NCI-H146 (cell line): ENCODE measurements around the gene USP34.

Source experiments
- DNase-seq: peaks from one replicate; lab custom pipeline; 2025; lab: John Stamatoyannopoulos, UW

The USP34 gene

DNA sequence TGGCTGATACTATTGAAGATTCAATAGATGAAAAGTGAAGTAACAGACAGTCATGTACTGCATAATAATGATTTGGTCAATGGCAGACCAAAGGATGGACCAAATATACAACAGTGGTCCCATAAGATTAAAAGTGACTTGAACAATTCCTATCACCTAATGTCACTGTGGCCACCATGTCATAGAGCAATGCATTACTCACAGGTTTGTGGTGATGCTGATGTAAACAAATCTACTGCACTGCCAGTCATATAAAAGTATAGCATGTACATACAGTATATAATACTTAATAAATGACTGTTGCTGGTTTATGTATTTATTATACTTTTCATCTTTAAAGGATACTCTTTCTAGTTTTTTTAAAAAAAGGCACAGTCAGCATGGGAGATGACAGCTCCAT, 99.9 kb downstream of the USP34 start:
- no peak for DNase-seq

GRCh38 chr2:61368687-61369665, 101.9 kb downstream of the USP34 start:
- DNase-seq: no peak

DNA sequence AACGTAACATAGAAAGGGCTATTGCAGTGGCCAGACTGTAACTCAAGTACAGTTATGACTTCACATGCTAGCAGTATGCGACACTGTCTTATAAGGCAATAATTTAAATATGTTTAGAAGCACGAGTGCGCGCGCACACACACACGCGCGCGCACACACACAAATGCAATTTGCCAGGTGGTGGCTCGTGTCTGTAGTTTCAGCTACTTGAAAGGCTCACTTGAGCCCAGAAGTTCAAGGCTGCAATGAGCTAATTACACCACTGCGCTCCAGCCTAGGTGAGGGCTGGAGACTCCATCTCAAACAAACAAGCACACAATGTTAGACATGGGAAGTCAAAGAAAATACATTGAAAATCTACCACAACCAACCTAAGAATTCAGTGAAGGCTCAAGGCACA, 103.7 kb downstream of the USP34 start:
- no peak for DNase-seq

- DNase-seq: no peak
These were observed 107.3 kb downstream of the USP34 start for GRCh38 chr2:61363580-61363979.

DNA sequence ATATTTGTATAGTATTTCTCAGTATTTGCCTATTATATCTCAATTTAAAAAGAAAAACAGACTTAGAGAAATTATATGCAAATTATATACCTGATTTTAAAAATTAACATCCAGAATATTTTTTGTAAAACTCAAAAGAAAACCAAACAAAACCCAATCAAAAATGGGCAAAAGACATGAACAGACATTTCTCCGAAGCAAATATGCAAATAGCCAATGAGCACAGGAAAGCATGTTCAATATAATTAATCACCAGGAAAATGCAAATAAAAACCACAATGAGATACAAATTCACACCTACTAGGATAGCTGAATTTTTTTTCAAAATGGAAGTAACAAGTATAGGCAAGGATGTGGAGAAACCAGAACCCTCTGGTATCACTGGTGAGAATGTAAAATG, 108.0 kb downstream of the USP34 start:
- DNase-seq: no peak

- no peak for DNase-seq
These were observed 109.8 kb downstream of the USP34 start for GRCh38 chr2:61361068-61361467.

- DNase-seq: no peak
These were observed 111.8 kb downstream of the USP34 start for GRCh38 chr2:61359058-61359457.

- DNase-seq: no peak
These were observed 113.2 kb downstream of the USP34 start for GRCh38 chr2:61357681-61358080.

- no peak for DNase-seq
These were observed 113.9 kb downstream of the USP34 start for GRCh38 chr2:61356958-61357350.

GRCh38 chr2:61356261-61356957, 114.5 kb downstream of the USP34 start:
- no peak for DNase-seq

- DNase-seq: no peak
These were observed 116.2 kb downstream of the USP34 start for GRCh38 chr2:61354543-61355197.

GRCh38 chr2:61353909-61354308, 117.0 kb downstream of the USP34 start:
- DNase-seq: no peak

DNA sequence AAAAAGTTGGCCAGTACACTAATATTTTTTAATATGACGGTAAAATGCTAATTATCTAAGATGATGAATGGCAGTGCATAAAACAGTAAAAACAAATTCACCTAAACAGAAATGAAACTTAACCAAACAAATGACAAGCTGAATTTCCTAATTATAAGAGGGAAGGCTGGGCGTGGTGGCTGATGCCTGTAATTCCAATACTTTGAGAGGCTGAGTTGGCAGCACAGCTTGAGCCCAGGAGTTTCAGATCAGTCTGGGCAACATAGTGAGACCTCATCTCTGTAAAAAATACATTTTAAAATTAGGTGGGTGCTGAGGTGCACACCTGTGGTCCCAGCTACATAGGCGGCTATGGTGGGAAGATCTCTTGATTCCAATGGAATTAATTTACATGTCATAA, 120.1 kb downstream of the USP34 start:
- DNase-seq: no peak

- no peak for DNase-seq
These were observed 127.7 kb downstream of the USP34 start for GRCh38 chr2:61343141-61343540.

GRCh38 chr2:61340242-61340641, 130.6 kb downstream of the USP34 start:
- DNase-seq: no peak

GRCh38 chr2:61338447-61338846, 132.4 kb downstream of the USP34 start:
- DNase-seq: no peak

GRCh38 chr2:61335187-61335586, 135.7 kb downstream of the USP34 start:
- no peak for DNase-seq

DNA sequence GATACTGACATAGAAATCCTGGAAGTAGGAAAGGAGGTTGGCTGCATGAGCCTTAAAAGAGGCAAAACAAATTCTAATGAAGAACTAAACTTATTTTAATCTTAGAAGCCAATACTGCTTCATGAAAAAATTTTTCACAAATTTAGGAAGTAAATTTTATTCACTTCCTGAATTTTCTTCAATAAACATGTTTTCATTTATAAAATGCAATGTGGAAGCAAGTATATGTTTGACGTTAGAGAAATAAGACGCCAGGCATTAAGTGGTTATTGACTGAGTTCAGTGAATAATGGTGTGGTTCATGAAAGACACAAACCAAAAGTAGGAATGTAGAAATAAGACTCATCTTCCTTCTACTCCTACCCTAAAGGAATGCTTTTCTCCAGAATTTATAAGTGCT, 136.4 kb downstream of the USP34 start:
- DNase-seq: no peak

DNA sequence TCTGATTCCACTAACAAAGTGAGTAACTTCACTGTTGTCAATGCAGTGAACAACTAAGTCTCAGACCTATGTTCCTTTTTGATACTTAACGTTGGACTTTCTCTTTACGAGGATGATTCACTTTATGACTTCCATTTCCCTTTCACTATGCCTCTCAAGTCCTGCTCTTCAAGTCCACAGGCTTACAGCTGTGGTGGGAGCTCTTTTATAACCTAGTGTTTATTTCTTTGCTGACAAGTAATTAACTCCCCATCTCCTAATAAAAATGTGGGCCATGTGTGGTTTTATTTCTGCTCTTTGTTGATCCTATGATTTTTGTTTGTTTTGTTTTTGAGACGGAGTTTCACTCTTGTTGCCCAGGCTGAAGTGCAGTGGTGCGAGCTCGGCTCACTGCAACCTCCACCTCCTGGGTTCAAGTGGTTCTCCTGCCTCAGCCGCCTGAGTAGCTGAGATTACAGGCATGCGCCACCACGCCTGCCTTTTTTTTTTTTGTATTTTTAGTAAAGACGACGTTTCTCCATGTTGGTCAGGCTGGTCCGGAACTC, 142.1 kb downstream of the USP34 start:
- no peak for DNase-seq

- no peak for DNase-seq
These were observed 143.7 kb downstream of the USP34 start for GRCh38 chr2:61327173-61327572.

GRCh38 chr2:61326423-61326822, 144.5 kb downstream of the USP34 start:
- no peak for DNase-seq

- DNase-seq: no peak
These were observed 150.7 kb downstream of the USP34 start for GRCh38 chr2:61320181-61320580.
